LNCAP (cell line): Measurements from ENCODE around the gene ERI3.

Experiments used
- TF ChIP-seq, protein P1 (sequence below): fragments of 450-650 bp; IDR thresholded peaks from 2 replicates; pipeline ENCODE4 v1.5.1; 2017; ENCODE audit warnings: mild to moderate bottlenecking

Gene ERI3

DNA sequence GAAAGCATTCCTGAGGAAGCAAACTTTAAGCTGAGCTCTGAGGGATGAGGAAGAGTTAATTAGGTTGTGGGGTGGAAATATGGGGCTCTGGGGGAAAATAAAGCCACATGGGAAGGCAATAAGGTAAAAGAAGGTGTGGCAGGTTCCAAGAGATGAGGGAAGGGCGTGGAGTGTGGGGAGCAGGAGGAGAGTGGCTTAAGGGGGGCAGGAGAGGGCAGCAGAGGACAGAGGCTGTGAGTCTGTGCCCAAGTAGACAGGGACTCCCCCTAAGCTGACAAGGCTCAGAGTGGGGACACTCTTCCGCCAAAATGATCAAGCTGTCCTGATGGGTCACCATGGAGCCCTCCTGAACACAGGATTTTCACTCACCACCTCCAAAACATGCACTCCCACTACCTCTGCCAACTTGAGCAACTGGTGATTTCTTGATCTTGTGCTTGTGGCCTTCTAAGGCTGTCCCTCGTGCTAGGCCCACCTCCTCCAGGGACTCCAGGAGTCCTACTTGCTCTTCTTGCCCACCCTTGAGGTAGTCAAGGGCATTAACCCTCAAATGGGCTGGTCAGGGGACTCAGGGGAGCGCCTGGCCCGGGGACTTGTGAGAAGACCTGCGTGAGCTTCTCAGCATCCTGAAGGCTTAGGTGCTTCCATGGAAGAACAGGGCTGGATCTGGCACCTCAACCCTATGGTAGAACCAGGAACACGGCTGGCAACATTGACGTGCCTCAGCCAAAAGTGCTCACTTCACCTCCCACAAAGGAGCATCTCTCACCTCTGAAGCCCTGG is 118.4 kb downstream of the ERI3 start:
- TF ChIP-seq, protein P1, sequence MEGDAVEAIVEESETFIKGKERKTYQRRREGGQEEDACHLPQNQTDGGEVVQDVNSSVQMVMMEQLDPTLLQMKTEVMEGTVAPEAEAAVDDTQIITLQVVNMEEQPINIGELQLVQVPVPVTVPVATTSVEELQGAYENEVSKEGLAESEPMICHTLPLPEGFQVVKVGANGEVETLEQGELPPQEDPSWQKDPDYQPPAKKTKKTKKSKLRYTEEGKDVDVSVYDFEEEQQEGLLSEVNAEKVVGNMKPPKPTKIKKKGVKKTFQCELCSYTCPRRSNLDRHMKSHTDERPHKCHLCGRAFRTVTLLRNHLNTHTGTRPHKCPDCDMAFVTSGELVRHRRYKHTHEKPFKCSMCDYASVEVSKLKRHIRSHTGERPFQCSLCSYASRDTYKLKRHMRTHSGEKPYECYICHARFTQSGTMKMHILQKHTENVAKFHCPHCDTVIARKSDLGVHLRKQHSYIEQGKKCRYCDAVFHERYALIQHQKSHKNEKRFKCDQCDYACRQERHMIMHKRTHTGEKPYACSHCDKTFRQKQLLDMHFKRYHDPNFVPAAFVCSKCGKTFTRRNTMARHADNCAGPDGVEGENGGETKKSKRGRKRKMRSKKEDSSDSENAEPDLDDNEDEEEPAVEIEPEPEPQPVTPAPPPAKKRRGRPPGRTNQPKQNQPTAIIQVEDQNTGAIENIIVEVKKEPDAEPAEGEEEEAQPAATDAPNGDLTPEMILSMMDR: no peak

DNA sequence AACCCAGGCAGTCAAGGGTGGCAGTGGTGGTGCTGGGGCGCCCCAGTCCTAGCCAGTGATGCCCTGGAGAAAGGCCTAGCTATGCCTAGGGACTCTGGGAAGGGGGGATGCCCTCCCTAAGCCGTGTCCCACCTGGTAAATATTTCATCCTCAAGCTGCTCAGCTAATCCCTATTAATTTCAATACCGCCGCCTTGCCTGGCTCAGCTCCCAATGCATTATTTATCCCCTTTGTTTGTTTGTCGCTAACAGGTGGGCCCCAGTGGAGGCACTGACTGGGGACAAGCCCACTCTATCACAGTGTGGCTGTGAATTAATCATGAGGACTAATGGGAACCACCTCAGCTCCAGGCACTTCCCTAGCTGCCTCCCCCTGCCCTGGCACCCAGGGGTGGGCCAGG is 119.2 kb downstream of the ERI3 start:
- TF ChIP-seq, protein P1: no peak

DNA sequence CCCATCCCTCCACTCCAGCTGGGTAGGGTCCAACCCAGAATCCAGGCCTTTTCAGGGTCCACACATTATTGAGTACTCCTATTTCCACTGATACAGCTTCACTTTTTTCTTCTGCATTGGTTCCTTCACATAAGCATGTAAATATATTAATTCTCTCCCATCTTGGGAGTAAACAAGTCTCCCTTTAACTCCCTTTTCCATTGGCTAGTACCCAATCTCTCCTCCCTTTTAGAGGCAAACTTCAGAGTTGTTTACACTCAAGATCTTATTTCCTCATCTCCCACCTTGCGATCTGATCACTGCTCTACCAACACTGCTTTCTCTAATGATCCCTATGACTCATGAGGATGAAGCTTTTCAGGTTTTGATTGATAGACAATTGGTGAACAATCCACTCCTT is 121.5 kb downstream of the ERI3 start:
- TF ChIP-seq, protein P1: no peak

DNA sequence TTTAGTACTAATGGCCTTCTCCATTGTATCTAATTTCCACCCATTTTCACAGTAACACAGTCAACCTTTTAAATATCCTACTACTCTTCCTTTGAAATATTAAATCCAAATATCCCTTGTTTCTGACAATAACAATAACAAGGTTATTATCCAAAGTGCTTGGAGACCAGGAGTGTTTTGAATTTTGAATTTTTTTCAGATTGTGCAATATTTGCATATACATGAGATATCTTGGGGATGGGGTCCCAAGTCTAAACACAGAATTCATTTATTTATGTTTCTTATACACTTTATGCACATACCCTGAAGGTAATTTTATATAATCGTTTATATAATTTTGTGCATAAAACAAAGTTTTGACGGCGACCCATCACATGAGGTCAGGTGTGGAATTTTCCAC is 124.3 kb downstream of the ERI3 start:
- TF ChIP-seq, protein P1: no peak

DNA sequence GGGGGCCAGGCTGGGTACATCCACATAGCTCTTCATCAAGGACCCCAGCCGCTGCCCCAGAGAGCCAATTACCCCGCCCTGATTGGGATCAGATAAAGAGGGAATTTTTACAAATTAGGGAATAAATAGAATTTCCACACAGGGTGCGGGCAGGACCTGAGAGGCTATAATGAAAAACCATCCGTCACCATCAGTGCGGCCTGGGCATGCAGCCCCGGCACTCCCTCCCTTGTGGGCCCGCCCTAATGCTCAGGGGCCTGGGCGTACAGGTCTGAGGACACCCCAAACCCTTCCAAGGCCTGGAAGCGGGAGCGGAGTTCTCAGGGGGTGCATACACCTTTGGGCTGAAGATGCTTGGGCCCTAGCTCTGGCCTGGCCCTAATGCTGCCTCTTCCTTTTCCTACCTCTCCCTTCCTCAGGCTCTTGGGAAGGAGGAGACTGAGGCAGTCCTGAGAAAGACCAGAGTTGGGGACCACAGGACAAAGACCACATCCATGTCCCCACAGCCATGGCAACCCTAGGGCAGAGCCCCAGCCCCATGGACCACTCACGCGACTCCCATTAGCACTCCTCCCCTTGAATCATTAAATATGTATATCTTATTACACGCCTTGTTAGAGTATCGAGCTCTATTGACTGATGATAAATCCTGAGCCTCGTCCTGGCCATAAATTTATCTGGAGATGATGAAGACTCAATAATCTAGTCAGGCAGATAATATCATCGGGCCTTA is 125.5 kb downstream of the ERI3 start:
- TF ChIP-seq, protein P1: no peak

DNA sequence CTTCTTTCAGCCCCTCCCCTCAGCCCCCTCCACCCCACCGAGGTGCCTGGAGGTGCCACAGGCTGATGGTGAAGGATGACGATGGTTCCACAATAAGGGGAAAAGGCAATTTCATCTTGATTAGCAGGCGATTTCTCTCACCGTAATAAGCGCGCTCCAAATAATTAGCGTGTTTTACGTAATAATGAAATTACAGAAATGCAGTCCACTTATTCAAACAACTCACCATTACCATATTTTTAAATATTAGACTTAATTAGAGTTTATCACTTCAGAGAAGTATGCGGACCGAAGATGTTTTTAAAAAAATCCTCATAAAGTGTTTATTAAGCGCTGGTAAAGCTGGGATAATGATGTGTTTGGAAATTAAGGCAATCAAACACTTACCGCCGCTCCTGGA is 126.8 kb downstream of the ERI3 start:
- TF ChIP-seq, protein P1: no peak

DNA sequence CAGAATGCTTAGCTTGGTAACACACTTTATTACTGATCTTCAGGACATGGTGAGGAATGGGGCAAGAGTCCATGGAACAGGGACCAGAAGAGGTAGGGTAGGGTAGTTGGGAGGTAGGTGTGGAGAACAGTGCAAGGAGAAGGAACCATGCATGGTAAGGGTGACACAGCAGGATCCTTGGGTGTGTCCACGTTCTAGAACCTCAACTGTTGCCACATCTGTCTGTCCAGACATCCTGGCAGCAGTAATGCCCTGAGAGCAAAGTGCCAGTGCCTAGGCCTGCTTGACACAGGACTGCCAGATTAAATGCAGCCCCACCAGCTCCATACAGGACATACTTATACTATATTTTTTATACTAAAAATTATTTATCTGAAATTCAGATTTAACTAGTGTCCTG is 127.8 kb downstream of the ERI3 start:
- TF ChIP-seq, protein P1: no peak
